Sigmoid colon (tissue), 7 donors: Measurements from ENCODE around the gene NPBWR2. TPM values are rescaled to one million over a fixed set of nuclear protein-coding genes. Genes with fewer than 3 reads are reported as not detected.
"Not testable (repeated sequence)": the region's sequence is repeated elsewhere in the genome, so short reads cannot be mapped to it uniquely, and the experiment has no call there.

ENCODE experiments used
- DNase-seq: peaks from one replicate; pipeline ENCODE4 v3.0.0-alpha.2; 2019
- H3K27ac ChIP-seq, 4 donors: fragments of 200-600 bp; sonication (generic); one replicate each; pipeline ENCODE4 v1.5.1; 2016 to 2019; ENCODE audit warnings: mild to moderate bottlenecking in 1 of 4
- H3K27me3 ChIP-seq, 3 donors: fragments of 200-600 bp; sonication (generic); one replicate each; pipeline ENCODE4 v1.5.1; 2019; ENCODE audit warnings: mild to moderate bottlenecking in 1 of 3
- H3K36me3 ChIP-seq, 4 donors: fragments of 200-600 bp; sonication (generic); one replicate each; pipeline ENCODE4 v1.5.1; 2016 to 2019
- H3K4me1 ChIP-seq, 4 donors: fragments of 200-600 bp; sonication (generic); one replicate each; pipeline ENCODE4 v1.5.1; 2017 to 2019
- H3K4me3 ChIP-seq, 4 donors: fragments of 200-600 bp; sonication (generic); one replicate each; pipeline ENCODE4 v1.5.1; 2017 to 2019; ENCODE audit warnings: mild to moderate bottlenecking in 2 of 4, moderate library complexity in 1 of 4
- H3K9me3 ChIP-seq, 4 donors: fragments of 200-600 bp in 3 of 4; sonication (generic) in 3 of 4; one replicate each; pipeline versions ENCODE4 v1.5.1 to v1.6.1; 2013 to 2019
- CTCF ChIP-seq, 4 experiments: fragments of 450-650 bp in 3 of 4; fragments of 200-600 bp in 1 of 4; IDR thresholded peaks; one replicate each; pipeline ENCODE4 v1.5.1; 2016 to 2019; ENCODE audit warnings: antibody characterized with exemption in 4 of 4, mild to moderate bottlenecking in 3 of 4, moderate library complexity in 2 of 4
- EP300 ChIP-seq, 4 donors: sonication (generic); formaldehyde crosslinking; IDR thresholded peaks; one replicate each; pipeline ENCODE4 v1.6.1; 2017; ENCODE audit warnings: antibody characterized with exemption in 4 of 4
- POLR2A ChIP-seq, 2 donors: fragments of 450-650 bp; IDR thresholded peaks; one replicate each; pipeline ENCODE4 v1.6.1; 2016; ENCODE audit warnings: antibody characterized with exemption in 2 of 2, mild to moderate bottlenecking in 2 of 2, moderate library complexity in 2 of 2
- POLR2AphosphoS5 ChIP-seq, 4 donors: sonication (generic); formaldehyde crosslinking; IDR thresholded peaks; one replicate each; pipeline ENCODE4 v1.6.1; 2017; ENCODE audit warnings: antibody characterized with exemption in 4 of 4
- WGBS, 2 donors: extraction: QIAGEN DNeasy Blood & Tissue Kit; methylation state at CpG; one replicate each; pipeline ENCODE4 v1.1.7; 2013; 5-methylcytosine and 5-hydroxymethylcytosine counted together
- intact Hi-C: fragments of 100-400 bp; cut with DNase I; formaldehyde crosslinking; loops from one replicate; pipeline ENCODE4 v1.15.1; 2023
- polyA plus RNA-seq, 3 donors: library from polyadenylated mRNA; stranded (reverse); fragments of 200-250 nt; gene quantifications; one replicate each; pipeline ENCODE4 v1.2.3, GENCODE V29; 2013
- total RNA-seq, 4 donors: library from RNA; depleted of rRNA; stranded (reverse); fragments of >200 nt; gene quantifications; one replicate each; pipeline ENCODE4 v1.1.0, GENCODE V29; 2016
- donor health status: healthy with polysubstance abuse.
- donor health status: Bipolar disorder and iron deficiency.
- donor health status: healthy.

The NPBWR2 gene
- total and polyA plus RNA-seq, 7 donors: not detected

- TF ChIP-seq POLR2AphosphoS5 (IDR thresholded peaks at IDR 0.05) (no peak), POLR2A (IDR thresholded peaks at IDR 0.05) (no peak), EP300 (IDR thresholded peaks at IDR 0.05) (no peak), CTCF (IDR thresholded peaks at IDR 0.05) (no peak)
- peaks cover 0 to 20% (median 6%) of the 10 kb centered on the region in 3 donors for H3K27me3 ChIP-seq
- DNase-seq: peak; percentile 48
- no peaks in the 10 kb centered on the region for H3K9me3 ChIP-seq
- no peak overlapping the region for H3K4me3 ChIP-seq
- no peaks in the 10 kb centered on the region for H3K36me3 ChIP-seq
- 13 to 52% methylated on average over 8 of the region's 8 CpGs for WGBS, 2 donors
- H3K4me1 ChIP-seq: no peaks in the 10 kb centered on the region
- no peak overlapping the region for H3K27ac ChIP-seq
- intact Hi-C loops: no loop called here
These were observed 26.6 kb upstream of the NPBWR2 start for GRCh38 chr20:64133951-64134407.

DNA sequence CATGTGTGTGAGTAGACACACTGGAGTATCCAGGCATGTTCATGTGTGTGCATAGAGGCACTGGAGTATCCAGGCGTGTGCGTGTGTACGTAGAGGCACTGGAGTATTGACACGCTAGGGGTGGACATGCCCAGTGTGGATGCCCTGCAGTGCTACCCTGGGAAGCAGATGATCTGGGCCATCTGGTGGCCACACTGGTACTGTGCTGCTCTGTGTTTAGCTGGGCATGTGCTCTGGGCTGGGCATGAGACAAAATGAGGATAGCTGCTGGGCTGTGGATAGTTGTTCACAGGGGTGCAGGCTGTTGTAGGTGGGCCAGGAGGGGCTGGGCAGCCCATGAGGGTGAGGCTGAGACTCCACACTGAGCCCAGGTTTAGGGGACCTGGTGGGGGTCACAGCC lies 24.0 kb upstream of the NPBWR2 start:
- no peaks in the 10 kb centered on the region for H3K9me3 ChIP-seq
- H3K4me3 ChIP-seq: no peak overlapping the region
- peaks cover 0 to 30% (median 6%) of the 10 kb centered on the region in 3 donors for H3K27me3 ChIP-seq
- H3K36me3 ChIP-seq: no peaks in the 10 kb centered on the region
- 39 to 75% methylated on average over 4 of the region's 4 CpGs for WGBS, 2 donors
- H3K4me1 ChIP-seq: no peaks in the 10 kb centered on the region
- intact Hi-C loops: no loop called here
- no peak overlapping the region for H3K27ac ChIP-seq
- TF ChIP-seq POLR2AphosphoS5 (IDR thresholded peaks at IDR 0.05) (no peak), EP300 (IDR thresholded peaks at IDR 0.05) (no peak), POLR2A (IDR thresholded peaks at IDR 0.05) (no peak), CTCF (IDR thresholded peaks at IDR 0.05) (no peak)
- DNase-seq: peak; percentile 39

DNA sequence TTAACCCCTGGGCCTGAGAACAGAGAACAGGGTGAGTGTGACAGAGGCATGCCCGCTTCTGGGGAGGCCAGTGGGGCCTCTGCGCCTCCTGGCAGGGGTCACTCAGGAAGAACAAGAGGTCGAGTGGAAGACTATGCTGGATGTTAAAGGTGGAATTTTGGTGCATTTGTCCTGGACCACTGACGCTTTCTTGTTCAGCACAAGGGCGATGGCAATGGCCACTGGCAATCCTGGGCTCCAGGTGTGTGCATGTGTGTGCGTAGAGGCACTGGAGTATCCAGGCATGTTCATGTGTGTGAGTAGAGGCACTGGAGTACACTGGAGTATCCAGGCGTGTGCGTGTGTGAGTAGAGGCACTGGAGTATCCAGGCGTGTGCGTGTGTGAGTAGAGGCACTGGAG lies 23.5 kb upstream of the NPBWR2 start:
- peak; percentile 14 for DNase-seq
- 81 to 87% methylated on average over 10 of the region's 10 CpGs for WGBS, 2 donors
- Histone ChIP-seq H3K36me3 (no peaks in the 10 kb centered on the region), H3K27me3 (peaks cover 0 to 30% (median 6%) of the 10 kb centered on the region in 3 donors), H3K4me1 (no peaks in the 10 kb centered on the region), H3K4me3 (no peak overlapping the region), H3K9me3 (no peaks in the 10 kb centered on the region), H3K27ac (no peak overlapping the region)
- intact Hi-C loops: no loop called here
- no peak for TF ChIP-seq POLR2AphosphoS5 (IDR thresholded peaks at IDR 0.05)
- no peak for TF ChIP-seq EP300 (IDR thresholded peaks at IDR 0.05)
- no peak for TF ChIP-seq POLR2A (IDR thresholded peaks at IDR 0.05)
- no peak for TF ChIP-seq CTCF (IDR thresholded peaks at IDR 0.05)

GRCh38 chr20:64130271-64130670 lies 22.9 kb upstream of the NPBWR2 start:
- no peaks in the 10 kb centered on the region for H3K36me3 ChIP-seq
- TF ChIP-seq EP300 (IDR thresholded peaks at IDR 0.05): no peak
- TF ChIP-seq CTCF (IDR thresholded peaks at IDR 0.05): no peak
- no peak for TF ChIP-seq POLR2A (IDR thresholded peaks at IDR 0.05)
- TF ChIP-seq POLR2AphosphoS5 (IDR thresholded peaks at IDR 0.05): no peak
- no peak overlapping the region for H3K4me3 ChIP-seq
- WGBS, 2 donors: 65 to 69% methylated on average over 5 of the region's 5 CpGs
- no peaks in the 10 kb centered on the region for H3K9me3 ChIP-seq
- H3K4me1 ChIP-seq: no peaks in the 10 kb centered on the region
- peak; percentile 19 for DNase-seq
- intact Hi-C loops: no loop called here
- H3K27me3 ChIP-seq: peaks cover 0 to 31% (median 6%) of the 10 kb centered on the region in 3 donors
- H3K27ac ChIP-seq: no peak overlapping the region

DNA sequence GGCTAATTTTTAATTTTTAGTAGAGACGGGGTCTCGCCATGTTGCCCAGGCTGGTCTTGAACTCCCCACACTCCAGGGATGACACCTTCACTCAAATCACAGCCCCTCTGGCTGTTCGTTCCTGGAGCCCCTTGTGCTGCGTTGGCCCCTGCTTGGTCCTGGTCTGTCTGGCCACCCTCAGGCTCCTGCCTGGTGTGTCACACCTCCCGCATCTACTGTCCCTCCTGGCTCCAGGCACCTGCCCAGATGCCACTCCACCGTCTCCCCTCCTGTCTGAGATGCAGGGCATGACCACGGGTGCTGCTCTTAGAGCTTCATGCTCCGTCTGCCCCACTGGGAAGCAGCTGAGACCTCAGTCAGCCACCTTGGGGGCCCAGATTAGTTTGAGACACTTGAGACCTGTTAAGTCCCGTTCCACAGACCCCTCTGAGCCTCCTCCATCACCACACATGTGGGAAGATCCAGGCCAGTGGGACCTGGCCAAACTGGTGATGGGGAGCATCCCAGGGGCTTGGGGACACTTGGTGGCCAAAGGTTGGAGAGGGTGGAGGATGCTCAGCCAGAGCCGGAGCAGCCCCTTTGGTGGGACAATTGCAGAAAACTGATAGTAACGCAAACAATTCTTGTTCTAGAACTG lies 21.9 kb upstream of the NPBWR2 start:
- intact Hi-C loops: no loop called here
- no peaks in the 10 kb centered on the region for H3K4me1 ChIP-seq
- peaks cover 0 to 35% (median 6%) of the 10 kb centered on the region in 3 donors for H3K27me3 ChIP-seq
- H3K27ac ChIP-seq: no peak overlapping the region
- H3K4me3 ChIP-seq: no peak overlapping the region
- H3K36me3 ChIP-seq: no peaks in the 10 kb centered on the region
- H3K9me3 ChIP-seq: no peaks in the 10 kb centered on the region
- 81 to 88% methylated on average over 11 of the region's 11 CpGs for WGBS, 2 donors
- peak; percentile 44 for DNase-seq
- TF ChIP-seq CTCF (IDR thresholded peaks at IDR 0.05) (no peak), POLR2A (IDR thresholded peaks at IDR 0.05) (no peak), EP300 (IDR thresholded peaks at IDR 0.05) (no peak), POLR2AphosphoS5 (IDR thresholded peaks at IDR 0.05) (no peak)

DNA sequence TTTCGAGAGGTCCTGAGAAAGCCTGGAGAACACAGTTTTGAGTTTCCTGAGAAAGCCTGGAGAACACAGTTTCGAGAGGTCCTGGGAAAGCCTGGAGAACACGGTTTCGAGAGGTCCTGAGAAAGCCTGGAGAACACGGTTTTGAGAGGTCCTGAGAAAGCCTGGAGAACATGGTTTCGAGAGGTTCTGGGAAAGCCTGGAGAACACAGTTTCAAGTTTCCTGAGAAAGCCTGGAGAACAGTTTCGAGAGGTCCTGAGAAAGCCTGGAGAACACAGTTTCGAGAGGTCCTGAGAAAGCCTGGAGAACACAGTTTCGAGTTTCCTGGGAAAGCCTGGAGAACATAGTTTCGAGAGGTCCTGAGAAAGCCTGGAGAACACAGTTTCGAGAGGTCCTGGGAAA lies 16.2 kb upstream of the NPBWR2 start:
- H3K4me3 ChIP-seq, H3K4me1 ChIP-seq, H3K9me3 ChIP-seq, H3K36me3 ChIP-seq, intact Hi-C loops, H3K27ac ChIP-seq, DNase-seq: not testable (repeated sequence)
- H3K27me3 ChIP-seq: peaks cover 0 to 36% (median 11%) of the 10 kb centered on the region in 3 donors
- 87 to 91% methylated on average over 11 of the region's 11 CpGs for WGBS, 2 donors

GRCh38 chr20:64122927-64123326 lies 15.6 kb upstream of the NPBWR2 start:
- H3K9me3 ChIP-seq, H3K4me3 ChIP-seq, H3K36me3 ChIP-seq, H3K4me1 ChIP-seq, DNase-seq, intact Hi-C loops, H3K27ac ChIP-seq: not testable (repeated sequence)
- H3K27me3 ChIP-seq: peaks cover 0 to 32% (median 11%) of the 10 kb centered on the region in 3 donors
- WGBS, 2 donors: 84 to 89% methylated on average over 11 of the region's 11 CpGs
